DOHH2 (cell line): ENCODE data around the gene EFS.

Experiments used
- H3F3A ChIP-seq: fragments of 200-600 bp; sonication (generic), shearing (Covaris generic); 2 replicates; pipeline ENCODE4 v1.6.0; 2016; ENCODE audit warnings: antibody characterized with exemption, mild to moderate bottlenecking; ENCODE audit not compliant: control insufficient read depth, insufficient read depth
- H3K27ac ChIP-seq: fragments of 200-600 bp; sonication (generic); 2 replicates; pipeline ENCODE4 v1.5.1; 2014; ENCODE audit warnings: low read depth, mild to moderate bottlenecking, low read length, moderate library complexity
- H3K27me3 ChIP-seq: fragments of 200-600 bp; sonication (generic); 2 replicates; pipeline ENCODE4 v1.6.1; 2014; ENCODE audit warnings: mild to moderate bottlenecking, low read length, mixed read lengths; ENCODE audit not compliant: control insufficient read depth
- H3K36me3 ChIP-seq: fragments of 200-600 bp; sonication (generic); 2 replicates; pipeline ENCODE4 v1.6.1; 2014; ENCODE audit warnings: mild to moderate bottlenecking, low read length, moderate library complexity, mixed read lengths; ENCODE audit not compliant: control insufficient read depth
- H3K4me1 ChIP-seq: fragments of 200-600 bp; sonication (generic); 2 replicates; pipeline ENCODE4 v1.6.1; 2014; ENCODE audit warnings: mild to moderate bottlenecking, low read length, mixed read lengths; ENCODE audit not compliant: control insufficient read depth
- H3K4me2 ChIP-seq: fragments of 200-600 bp; sonication (generic); 2 replicates; pipeline ENCODE4 v1.6.0; 2014; ENCODE audit warnings: mild to moderate bottlenecking, low read length, moderate library complexity
- H3K4me3 ChIP-seq: fragments of 200-600 bp; sonication (generic); 2 replicates; pipeline ENCODE4 v1.5.1; 2014; ENCODE audit warnings: mild to moderate bottlenecking, low read length, mixed read lengths
- H3K79me2 ChIP-seq: fragments of 200-600 bp; sonication (generic); 2 replicates; pipeline ENCODE4 v1.6.1; 2014; ENCODE audit warnings: mild to moderate bottlenecking, low read length, mixed read lengths; ENCODE audit not compliant: control insufficient read depth
- H3K9me2 ChIP-seq: fragments of 200-600 bp; sonication (generic); replicated peaks from 2 replicates; pipeline ENCODE4 v1.6.1; 2014; ENCODE audit warnings: mild to moderate bottlenecking, low read length, mixed read lengths; ENCODE audit not compliant: control insufficient read depth
- H3K9me3 ChIP-seq: fragments of 200-600 bp; sonication (generic); 2 replicates; pipeline ENCODE4 v1.6.1; 2014; ENCODE audit warnings: antibody characterized with exemption, low read length, mixed read lengths; ENCODE audit not compliant: control insufficient read depth, insufficient read depth
- H4K20me1 ChIP-seq: fragments of 200-600 bp; sonication (generic); 2 replicates; pipeline ENCODE4 v1.6.0; 2014; ENCODE audit warnings: low read depth, mild to moderate bottlenecking, antibody characterized with exemption, low read length, moderate library complexity; ENCODE audit not compliant: control insufficient read depth, insufficient read depth
- CTCF ChIP-seq: fragments of 200-600 bp; sonication (generic); IDR thresholded peaks from one replicate; pipeline ENCODE4 v1.5.1; 2014; ENCODE audit warnings: antibody characterized with exemption, mild to moderate bottlenecking, low read depth, low read length; ENCODE audit not compliant: poor library complexity, severe bottlenecking
- EZH2phosphoT487 ChIP-seq: fragments of 200-600 bp; sonication (generic); IDR thresholded peaks from 2 replicates; pipeline ENCODE4 v1.6.1; 2017; ENCODE audit warnings: borderline replicate concordance, mild to moderate bottlenecking, antibody characterized with exemption, low read length, moderate library complexity, mixed read lengths

The EFS gene

GRCh38 chr14:23321572-23322547 lies 43.1 kb downstream of the EFS start:
- peak overlapping the region; percentile 98 for H3K4me3 ChIP-seq
- H4K20me1 ChIP-seq: no peaks in the 10 kb centered on the region; the same call in 1 of the 2 replicates
- H3K9me2 ChIP-seq: no peaks in the 10 kb centered on the region
- H3F3A ChIP-seq: peaks cover 25% of the 10 kb centered on the region
- peaks cover 22% of the 10 kb centered on the region for H3K4me1 ChIP-seq
- H3K79me2 ChIP-seq: peaks cover 37% of the 10 kb centered on the region
- H3K27me3 ChIP-seq: no peaks in the 10 kb centered on the region
- H3K4me2 ChIP-seq: peak overlapping the region; percentile 69
- peak overlapping the region; percentile 54 for H3K27ac ChIP-seq
- H3K9me3 ChIP-seq: no peaks in the 10 kb centered on the region
- TF ChIP-seq EZH2phosphoT487 (no peak), CTCF (no peak)
- H3K36me3 ChIP-seq: peaks cover 57% of the 10 kb centered on the region

DNA sequence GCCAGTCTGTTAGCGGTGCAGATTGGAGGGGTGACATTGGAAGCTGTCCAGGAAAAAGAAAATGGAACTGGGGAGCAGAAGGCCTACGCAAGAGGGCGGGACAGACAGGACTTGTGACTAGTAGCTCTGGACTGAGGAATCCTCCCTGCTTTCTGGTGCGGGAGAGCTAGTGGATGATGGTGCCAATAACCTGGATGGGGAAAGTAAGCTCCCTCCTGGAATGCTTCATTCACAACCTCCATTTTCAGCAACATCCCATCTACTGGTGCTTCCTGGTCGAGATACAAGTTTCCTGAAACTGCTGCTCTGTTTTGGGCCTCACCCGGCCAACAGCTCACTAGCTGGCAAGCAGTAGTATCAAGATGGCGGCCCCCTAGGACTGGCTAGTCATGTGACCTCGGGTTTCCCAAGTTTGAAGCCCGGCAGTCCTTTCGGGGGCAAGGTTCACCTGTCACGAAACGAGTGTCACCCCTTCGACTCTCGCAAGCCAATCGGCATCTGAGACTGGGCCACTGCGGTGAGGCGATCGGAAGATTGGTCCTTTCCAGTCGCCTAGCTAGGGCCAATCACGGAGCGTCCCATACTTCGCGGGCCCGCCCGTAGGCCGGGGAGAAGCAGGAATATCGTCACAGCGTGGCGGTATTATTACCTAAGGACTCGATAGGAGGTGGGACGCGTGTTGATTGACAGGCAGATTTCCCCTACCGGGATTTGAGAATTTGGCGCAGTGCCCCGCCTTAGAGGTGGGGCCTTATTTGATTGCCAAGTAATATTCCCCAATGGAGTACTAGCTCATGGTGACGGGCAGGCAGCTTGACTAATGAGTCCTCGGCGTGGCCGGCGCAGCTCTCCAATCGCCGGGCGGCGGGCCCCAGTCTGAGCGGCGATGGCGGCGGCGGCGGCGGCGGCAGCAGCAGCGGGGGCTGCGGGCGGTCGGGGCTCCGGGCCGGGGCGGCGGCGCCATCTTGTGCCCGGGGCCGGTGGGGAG lies 44.1 kb downstream of the EFS start, which contains the start of gene PABPN1:
Gene PABPN1, plus strand, starts transcription at position 874 of the 988 bp plus-strand sequence. Its CDS starts 13 bp downstream, at position 887.
- H3K79me2 ChIP-seq: peaks cover 37% of the 10 kb centered on the region
- H4K20me1 ChIP-seq: no peaks in the 10 kb centered on the region; the same call in 1 of the 2 replicates
- H3K36me3 ChIP-seq: peaks cover 51% of the 10 kb centered on the region
- no peaks in the 10 kb centered on the region for H3K9me2 ChIP-seq
- no peaks in the 10 kb centered on the region for H3K9me3 ChIP-seq
- peak within 1 kb of the TSS; percentile 76 for H3K27ac ChIP-seq
- no peaks in the 10 kb centered on the region for H3K27me3 ChIP-seq
- H3K4me3 ChIP-seq: peak within 1 kb of the TSS; percentile 98
- H3K4me2 ChIP-seq: peak within 1 kb of the TSS; percentile 84
- H3F3A ChIP-seq: peaks cover 17% of the 10 kb centered on the region
- peaks cover 22% of the 10 kb centered on the region for H3K4me1 ChIP-seq
- TF ChIP-seq EZH2phosphoT487 (no peak), CTCF (no peak)

DNA sequence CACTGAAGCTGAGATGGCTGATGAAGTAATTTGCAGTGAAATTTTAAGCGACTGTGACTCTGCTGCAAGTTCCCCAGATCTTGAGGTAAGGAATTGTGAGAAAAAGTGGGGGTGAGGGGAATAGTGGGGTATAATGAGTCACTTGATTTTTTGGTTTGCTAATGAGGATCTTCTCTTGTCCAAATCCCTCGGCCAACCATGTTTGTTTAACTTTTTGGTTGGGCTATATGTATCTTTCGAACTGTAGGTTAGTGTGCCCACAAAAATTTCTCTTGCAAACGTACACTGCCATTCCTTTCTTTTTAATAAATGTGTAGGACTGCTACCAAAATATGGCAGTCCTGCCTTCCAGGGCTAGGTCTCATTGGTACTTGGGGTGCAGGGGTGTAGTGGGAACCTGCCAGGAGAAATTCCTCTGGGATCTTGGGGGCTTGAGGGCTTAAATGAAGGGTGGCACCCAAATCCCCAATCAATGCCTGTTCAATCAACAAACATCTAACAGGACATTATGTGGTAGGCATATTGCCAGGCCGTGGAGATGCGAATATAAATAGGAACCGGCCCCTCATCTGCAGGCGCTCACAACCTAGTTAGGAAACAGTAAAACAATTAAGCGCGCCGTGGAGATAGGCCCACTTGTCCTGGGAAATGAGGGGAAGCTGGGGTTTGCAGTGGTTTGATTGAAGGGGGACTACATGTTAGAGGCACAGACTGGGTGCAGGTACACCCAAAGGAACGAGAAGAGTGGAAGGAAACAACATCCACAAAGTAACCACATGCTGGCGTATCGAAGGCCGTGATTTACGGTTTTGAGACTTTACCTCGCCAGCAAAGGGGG lies 45.0 kb downstream of the EFS start:
- H3K79me2 ChIP-seq: peaks cover 37% of the 10 kb centered on the region
- H3K27ac ChIP-seq: peak overlapping the region; percentile 76
- peaks cover 44% of the 10 kb centered on the region for H3K36me3 ChIP-seq
- peak overlapping the region; percentile 87 for H3K4me3 ChIP-seq
- H3K4me1 ChIP-seq: peaks cover 22% of the 10 kb centered on the region
- no peaks in the 10 kb centered on the region for H3K9me3 ChIP-seq
- no peaks in the 10 kb centered on the region for H3K27me3 ChIP-seq
- H3K4me2 ChIP-seq: peak overlapping the region; percentile 84
- no peaks in the 10 kb centered on the region; the same call in 1 of the 2 replicates for H4K20me1 ChIP-seq
- TF ChIP-seq CTCF (no peak), EZH2phosphoT487 (no peak)
- peaks cover 11% of the 10 kb centered on the region for H3F3A ChIP-seq
- no peaks in the 10 kb centered on the region for H3K9me2 ChIP-seq
